GM12874 (cell line): ENCODE results near the gene CACNA1H.
"Not testable (repeated sequence)": the region's sequence is repeated elsewhere in the genome, so short reads cannot be mapped to it uniquely, and the experiment has no call there.

ENCODE experiments used
- TF ChIP-seq, protein P1 (sequence below): IDR thresholded peaks from 2 replicates; pipeline ENCODE4 v1.5.1; 2011; ENCODE audit warnings: low read depth, mild to moderate bottlenecking, control low read depth, low read length, moderate library complexity; ENCODE audit not compliant: insufficient read depth

Gene CACNA1H

DNA sequence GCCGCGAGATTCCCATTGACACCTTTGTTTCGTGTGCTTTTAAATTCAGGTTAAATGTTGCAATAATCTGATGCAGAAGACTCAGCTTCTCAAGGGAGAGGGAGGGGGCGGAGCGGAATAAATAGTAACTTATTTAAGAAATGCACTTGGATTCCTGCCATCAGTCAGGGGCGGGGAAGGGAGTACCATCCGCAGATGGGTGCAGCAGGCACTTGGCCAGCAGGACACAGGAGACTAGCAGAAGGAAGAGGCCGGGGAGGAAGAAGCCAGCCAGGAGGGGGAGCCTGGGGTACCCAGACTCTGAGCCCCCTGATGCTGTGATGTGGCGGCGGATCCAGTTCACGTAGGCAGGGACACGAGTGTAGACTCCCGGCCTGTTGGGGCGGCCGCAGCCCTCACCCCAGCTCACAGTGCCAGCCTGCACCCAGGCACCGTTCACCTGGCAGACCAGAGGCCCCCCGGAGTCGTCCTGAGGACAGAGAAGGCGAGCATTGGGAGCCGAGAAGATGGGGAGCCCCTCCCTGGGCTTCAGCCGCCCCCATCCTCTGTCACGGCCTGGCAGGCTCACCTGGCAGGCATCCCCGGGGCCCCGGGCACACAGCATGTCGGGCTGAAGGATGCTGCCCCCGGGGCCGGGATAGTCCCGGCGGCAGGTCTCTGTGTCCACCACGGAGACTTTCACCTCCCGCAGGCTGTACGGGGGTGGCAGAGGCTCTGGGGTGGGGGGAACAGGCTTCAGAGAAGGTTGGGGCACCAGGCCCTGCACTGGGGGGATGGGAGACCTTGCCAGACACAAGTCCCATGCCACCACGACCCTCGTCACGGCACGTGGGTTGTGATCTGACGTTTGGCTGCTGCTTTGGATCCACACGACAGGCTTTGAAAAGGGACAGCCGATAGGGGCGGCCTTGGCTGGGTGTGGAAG is 69.0 kb downstream of the CACNA1H start:
- TF ChIP-seq, protein P1, sequence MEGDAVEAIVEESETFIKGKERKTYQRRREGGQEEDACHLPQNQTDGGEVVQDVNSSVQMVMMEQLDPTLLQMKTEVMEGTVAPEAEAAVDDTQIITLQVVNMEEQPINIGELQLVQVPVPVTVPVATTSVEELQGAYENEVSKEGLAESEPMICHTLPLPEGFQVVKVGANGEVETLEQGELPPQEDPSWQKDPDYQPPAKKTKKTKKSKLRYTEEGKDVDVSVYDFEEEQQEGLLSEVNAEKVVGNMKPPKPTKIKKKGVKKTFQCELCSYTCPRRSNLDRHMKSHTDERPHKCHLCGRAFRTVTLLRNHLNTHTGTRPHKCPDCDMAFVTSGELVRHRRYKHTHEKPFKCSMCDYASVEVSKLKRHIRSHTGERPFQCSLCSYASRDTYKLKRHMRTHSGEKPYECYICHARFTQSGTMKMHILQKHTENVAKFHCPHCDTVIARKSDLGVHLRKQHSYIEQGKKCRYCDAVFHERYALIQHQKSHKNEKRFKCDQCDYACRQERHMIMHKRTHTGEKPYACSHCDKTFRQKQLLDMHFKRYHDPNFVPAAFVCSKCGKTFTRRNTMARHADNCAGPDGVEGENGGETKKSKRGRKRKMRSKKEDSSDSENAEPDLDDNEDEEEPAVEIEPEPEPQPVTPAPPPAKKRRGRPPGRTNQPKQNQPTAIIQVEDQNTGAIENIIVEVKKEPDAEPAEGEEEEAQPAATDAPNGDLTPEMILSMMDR, result no peak

DNA sequence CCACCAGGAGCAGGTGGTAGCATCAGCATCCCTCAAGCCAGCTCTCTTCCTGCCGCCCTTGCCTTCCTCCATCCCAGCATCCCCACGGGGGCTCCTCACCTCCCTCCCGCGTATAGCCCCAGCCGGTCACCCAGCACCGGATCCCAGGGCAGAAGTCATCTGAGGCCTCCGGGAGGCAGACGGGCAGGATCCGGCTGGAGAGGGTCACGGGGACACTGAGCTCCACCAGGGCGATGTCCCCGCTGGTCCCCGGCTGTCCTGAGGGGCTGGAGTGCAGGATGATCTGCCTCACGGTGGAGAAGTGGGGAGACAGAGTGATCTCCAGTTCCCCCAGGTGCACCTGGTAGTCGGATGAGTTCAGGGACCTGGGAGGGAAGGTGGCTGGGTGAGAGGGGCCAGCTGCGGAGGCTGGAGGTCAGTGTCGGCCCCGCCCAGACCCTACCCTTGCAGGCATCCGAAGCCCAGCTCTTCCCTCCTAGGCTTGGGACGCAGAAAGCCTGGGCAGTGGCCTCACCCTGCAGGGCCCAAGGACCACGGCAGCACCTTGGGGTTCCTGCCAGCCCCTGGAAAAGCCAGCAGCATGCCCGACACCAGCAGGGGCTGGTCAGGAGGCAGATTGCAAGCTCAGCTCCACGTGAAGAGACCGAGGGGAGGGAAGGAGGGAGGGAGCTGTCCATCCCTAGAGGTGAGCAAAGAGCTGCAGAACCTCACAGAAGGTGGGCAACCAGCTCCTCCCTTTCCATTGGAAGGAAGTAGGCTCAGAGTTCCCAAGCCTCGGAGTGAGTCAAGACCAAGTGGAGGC is 69.8 kb downstream of the CACNA1H start:
- TF ChIP-seq, protein P1, result no peak

DNA sequence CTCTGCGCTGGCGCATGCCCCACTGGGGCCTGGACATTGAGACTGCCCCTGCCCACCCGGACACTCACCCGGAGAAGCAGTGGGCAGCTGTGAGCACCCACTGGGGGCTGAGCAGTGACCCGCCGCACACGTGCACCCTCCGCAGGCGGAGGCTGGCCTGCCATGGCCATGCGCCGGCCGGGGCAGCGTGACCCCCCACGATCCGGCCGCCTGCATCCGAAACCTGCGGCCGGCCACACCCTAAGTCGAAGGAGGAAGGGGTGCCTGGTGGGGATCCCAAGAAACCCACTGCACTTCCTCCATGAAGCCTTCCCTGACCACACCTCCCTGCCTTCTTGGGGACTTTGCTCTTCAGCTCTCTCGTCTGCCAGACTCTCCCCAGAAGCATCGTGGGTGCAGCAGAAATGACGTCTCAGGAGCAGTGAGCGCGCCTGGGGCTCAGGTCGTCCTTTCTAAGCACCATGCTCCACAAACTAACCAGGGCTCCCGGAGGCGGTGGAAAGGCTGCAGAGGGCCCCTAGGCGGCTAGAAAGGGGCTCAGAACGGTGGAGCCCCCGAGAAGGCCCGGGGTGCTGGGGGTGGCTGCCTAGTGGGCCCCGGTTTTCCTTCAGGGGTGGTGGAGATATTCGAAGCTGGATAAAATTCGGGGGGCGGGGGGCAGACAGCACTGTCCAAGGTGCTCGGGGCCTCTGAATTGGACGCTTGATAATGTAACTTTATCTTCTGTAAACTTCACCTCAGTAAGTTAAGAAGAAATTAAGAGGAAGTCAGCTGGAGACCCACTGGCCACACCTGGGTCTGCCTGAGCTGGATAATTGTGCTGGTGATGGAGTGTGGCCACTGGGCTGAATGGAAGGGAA is 70.7 kb downstream of the CACNA1H start:
- TF ChIP-seq, protein P1, result no peak

DNA sequence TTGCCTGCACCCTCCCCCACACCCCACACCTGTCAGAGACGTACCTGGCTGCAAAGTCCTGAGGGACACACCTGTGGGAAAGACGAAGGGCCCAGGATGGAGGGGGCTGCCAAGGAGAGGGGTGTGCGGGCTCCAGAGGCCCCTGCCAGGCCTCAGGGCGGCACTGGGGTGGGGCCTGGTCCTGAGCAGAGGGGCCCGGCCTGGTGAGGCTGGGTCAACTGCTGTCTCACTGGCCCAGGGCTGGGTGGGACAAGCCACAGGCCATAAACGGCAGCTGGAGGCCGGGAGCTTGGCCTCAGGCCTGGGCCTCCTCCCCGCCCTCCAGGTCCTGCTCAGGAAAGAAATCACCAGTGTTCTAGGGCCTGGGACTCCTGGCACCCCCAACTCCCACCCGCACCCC is 71.7 kb downstream of the CACNA1H start:
- TF ChIP-seq, protein P1, result no peak

DNA sequence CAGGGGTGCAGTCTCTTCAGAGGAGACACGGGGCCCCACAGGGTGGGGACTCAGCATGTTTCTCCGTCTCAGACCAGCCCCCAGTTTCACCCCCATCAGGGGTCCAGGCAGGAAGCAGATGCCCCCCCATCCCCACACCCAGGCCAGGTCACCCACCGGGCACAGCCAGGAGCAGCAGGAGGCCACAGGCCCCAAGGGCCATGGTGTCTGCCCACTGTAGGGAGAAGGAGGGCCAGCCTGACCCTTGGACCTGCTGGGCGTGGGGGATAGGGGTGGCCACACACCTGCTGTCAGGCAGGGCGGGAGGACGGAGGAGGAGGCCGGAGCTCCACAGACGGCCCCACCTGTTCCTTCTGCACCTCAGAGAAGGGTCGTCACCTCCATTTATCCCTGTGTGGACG is 72.1 kb downstream of the CACNA1H start, which contains the start of gene TPSG1:
TSS of gene TPSG1 (minus strand) at position 218 of the 401 bp plus-strand sequence. CDS start at position 202, 16 bp downstream.
- TF ChIP-seq, protein P1, result no peak

DNA sequence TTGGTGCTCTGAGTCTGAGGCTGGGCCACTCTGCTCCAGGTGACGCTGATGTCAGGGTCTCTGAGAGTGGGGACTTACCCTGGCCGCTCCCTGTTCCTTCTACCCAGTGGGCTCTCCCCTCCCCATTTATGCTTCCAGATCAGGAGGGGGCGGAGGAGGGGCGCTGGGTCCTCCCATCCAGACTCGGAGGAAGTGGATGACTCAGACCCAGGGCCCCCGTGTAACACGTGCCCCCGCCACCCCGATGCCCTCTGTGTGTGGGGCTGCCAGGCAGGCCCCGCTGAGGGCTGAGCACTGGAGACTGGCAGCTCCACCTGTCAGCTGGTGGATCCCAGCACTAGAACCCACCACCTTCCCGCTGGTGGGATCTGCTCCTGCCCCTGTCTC is 77.2 kb downstream of the CACNA1H start, which contains the start of gene TPSB2:
TSS of gene TPSB2 (minus strand) at position 101 of the 387 bp plus-strand sequence. CDS start 233 bp downstream, outside the sequence.
- TF ChIP-seq, protein P1, result not testable (repeated sequence)
